Activated T-helper 17 cell treated with anti-CD3 and anti-CD28 coated beads, Interleukin-2, amount 50 U/mL, for 72 hours (primary cell): Measurements from ENCODE around the gene AP3M1. TPM values are rescaled to one million over a fixed set of nuclear protein-coding genes. Genes with fewer than 3 reads are reported as not detected.
A peak's percentile ranks its signal among the peaks of the same experiment; 100 is the strongest.

Experiments
- ATAC-seq: fragments of 150-1000 bp; cut with Tn5 transposase; replicated peaks from 2 replicates; pipeline ENCODE4 v1.10.0; 2021; ENCODE audit warnings: mild to moderate bottlenecking, moderate library complexity
- H3K27ac Mint-ChIP-seq: one replicate; pipeline ENCODE4 v1.8.0; 2022; ENCODE audit warnings: mixed read lengths
- H3K27me3 Mint-ChIP-seq: one replicate; pipeline ENCODE4 v1.8.0; 2022; ENCODE audit warnings: mixed read lengths
- H3K36me3 Mint-ChIP-seq: one replicate; pipeline ENCODE4 v1.8.0; 2022; ENCODE audit warnings: low read depth, mild to moderate bottlenecking, mixed read lengths
- H3K4me1 Mint-ChIP-seq: one replicate; pipeline ENCODE4 v1.8.0; 2022; ENCODE audit warnings: mixed read lengths
- H3K4me3 Mint-ChIP-seq: one replicate; pipeline ENCODE4 v1.8.0; 2022; ENCODE audit warnings: mild to moderate bottlenecking, mixed read lengths
- H3K9me3 Mint-ChIP-seq: one replicate; pipeline ENCODE4 v1.8.0; 2022; ENCODE audit warnings: mixed read lengths
- total RNA-seq, 2 donors: library from RNA; stranded (reverse); gene quantifications; one replicate each; pipeline ENCODE4 v1.2.3, GENCODE V29; 2022

The AP3M1 gene
- total RNA-seq, 2 donors from 2014 or later: 32.5 to 55.0 TPM

DNA sequence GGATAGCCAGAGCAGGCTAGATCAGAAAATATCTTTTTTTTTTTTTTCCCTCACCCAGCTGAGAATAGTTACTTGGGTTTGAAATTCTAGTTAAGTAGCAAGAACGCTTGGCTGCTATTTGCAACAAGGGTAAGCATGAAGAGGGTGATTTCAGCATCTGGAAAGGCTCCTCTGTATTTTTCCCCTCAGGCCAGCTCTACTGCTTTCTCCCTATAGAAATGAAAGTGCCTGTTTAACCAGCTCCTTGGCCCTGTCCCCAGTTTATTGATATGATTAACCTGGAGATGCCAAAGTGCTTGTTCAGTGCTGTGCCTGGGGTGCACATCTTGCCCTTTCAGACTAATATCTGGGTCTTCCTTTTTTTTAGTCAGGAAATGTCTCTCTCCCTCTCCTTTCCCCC is 37.1 kb downstream of the AP3M1 start:
- H3K36me3 Mint-ChIP-seq: peaks cover 99% of the 10 kb centered on the region
- H3K4me1 Mint-ChIP-seq: peaks cover 10% of the 10 kb centered on the region
- H3K27ac Mint-ChIP-seq: peak overlapping the region; percentile 75
- no peaks in the 10 kb centered on the region for H3K9me3 Mint-ChIP-seq
- H3K4me3 Mint-ChIP-seq: no peak overlapping the region
- no peaks in the 10 kb centered on the region for H3K27me3 Mint-ChIP-seq
- ATAC-seq: no peak

DNA sequence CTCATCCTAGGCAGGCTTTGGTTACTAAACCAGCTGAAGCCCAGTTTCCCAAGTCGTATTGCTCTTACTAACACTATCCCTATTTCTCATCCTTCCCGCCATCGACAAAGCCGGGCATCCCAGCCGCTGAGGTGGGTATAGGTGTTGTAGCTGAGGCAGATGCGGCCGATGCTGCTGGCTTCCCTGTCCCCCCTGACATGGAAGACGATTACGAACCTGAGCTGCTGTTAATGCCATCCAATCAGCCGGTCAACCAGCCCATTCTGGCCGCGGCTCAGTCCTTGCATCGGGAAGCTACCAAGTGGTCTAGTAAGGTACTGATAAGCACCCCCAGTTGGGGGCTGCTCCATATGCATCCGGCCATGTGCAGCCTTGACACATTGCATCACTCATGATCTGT is 38.8 kb downstream of the AP3M1 start:
- Mint-ChIP-seq H3K4me3 (no peak overlapping the region), H3K4me1 (peaks cover 16% of the 10 kb centered on the region), H3K9me3 (no peaks in the 10 kb centered on the region), H3K27ac (peak overlapping the region; percentile 78), H3K36me3 (peaks cover 99% of the 10 kb centered on the region), H3K27me3 (no peaks in the 10 kb centered on the region)
- ATAC-seq: no peak

DNA sequence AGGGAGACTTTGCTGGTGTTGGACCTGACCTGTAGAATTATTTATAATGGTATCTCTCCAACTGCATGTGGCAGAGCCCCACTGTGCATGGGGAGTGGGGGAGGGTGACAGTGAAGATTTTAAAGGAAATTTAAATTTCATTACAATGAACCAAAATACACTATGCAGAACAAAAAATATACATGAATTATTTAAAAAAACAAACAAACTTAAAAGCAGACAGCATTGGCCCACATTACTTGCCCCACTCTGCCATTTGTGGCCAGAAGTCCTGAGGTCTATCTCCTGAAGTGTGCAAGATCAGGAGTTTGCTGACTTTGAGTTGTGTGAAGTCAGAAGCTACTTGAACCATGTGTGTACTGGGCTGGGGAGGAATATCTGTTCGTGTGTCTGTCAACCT is 40.5 kb downstream of the AP3M1 start:
- H3K4me1 Mint-ChIP-seq: peaks cover 16% of the 10 kb centered on the region
- ATAC-seq: no peak
- H3K4me3 Mint-ChIP-seq: no peak overlapping the region
- no peaks in the 10 kb centered on the region for H3K9me3 Mint-ChIP-seq
- peaks cover 99% of the 10 kb centered on the region for H3K36me3 Mint-ChIP-seq
- peak overlapping the region; percentile 78 for H3K27ac Mint-ChIP-seq
- H3K27me3 Mint-ChIP-seq: no peaks in the 10 kb centered on the region

DNA sequence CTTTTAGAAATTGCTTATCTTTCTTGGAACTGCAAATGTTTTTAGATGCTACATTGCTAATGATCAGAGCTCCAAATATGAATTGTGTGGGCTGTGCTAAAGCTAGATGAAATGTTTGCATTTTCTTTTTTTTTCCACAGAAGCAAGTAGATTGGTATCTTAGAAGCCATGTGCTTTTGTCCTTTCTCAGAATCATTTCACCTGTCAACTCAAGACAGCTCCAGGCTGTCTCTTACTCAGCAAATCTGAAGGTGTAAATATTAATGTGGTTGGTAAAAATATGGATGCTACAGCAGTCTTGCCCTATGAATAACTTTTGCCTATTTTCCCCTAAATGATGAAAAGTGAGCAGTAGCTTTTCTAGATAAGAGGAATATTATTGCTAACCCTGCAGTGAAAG is 41.2 kb downstream of the AP3M1 start:
- Mint-ChIP-seq H3K4me3 (no peak overlapping the region), H3K4me1 (peaks cover 16% of the 10 kb centered on the region), H3K36me3 (peaks cover 99% of the 10 kb centered on the region), H3K27me3 (no peaks in the 10 kb centered on the region), H3K9me3 (no peaks in the 10 kb centered on the region), H3K27ac (peak overlapping the region; percentile 78)
- ATAC-seq: no peak

DNA sequence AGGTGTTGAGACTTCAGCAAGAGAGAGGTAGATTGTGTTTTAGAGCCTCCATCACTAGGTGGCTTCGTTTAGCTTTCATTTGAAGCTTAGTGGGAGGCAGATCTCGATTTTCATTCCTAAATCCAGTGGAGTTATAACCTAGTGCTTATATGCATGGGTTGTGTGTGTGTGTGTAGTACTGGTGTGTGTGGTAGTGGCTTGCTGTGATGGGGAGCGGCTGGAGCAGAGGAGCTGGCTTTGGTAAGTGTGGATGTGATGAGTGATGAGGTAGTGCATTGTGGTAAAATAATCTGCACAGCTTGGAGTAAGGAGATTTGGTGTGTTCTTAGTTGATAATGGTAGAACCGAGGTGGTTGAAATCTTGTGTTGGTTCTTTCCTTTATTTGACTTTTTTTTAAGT is 43.2 kb downstream of the AP3M1 start:
- no peaks in the 10 kb centered on the region for H3K27me3 Mint-ChIP-seq
- no peak for ATAC-seq
- no peak overlapping the region for H3K4me3 Mint-ChIP-seq
- peaks cover 100% of the 10 kb centered on the region for H3K36me3 Mint-ChIP-seq
- peak overlapping the region; percentile 58 for H3K27ac Mint-ChIP-seq
- peaks cover 11% of the 10 kb centered on the region for H3K4me1 Mint-ChIP-seq
- no peaks in the 10 kb centered on the region for H3K9me3 Mint-ChIP-seq

DNA sequence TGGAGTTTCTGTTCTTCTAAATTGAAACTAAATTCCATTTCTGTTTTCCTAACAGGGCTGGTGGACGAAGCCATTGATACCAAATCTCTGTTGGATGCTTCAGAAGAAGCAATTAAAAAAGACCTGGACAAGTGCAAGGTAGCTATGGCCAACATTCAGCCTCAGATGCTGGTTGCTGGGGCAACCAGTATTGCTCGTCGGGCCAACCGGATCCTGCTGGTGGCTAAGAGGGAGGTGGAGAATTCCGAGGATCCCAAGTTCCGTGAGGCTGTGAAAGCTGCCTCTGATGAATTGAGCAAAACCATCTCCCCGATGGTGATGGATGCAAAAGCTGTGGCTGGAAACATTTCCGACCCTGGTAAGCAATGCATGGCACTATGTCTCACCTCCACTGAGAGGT is 45.6 kb downstream of the AP3M1 start:
- no peak for ATAC-seq
- Mint-ChIP-seq H3K36me3 (peaks cover 100% of the 10 kb centered on the region), H3K27me3 (no peaks in the 10 kb centered on the region), H3K4me3 (no peak overlapping the region), H3K9me3 (no peaks in the 10 kb centered on the region), H3K27ac (no peak overlapping the region), H3K4me1 (peaks cover 11% of the 10 kb centered on the region)

DNA sequence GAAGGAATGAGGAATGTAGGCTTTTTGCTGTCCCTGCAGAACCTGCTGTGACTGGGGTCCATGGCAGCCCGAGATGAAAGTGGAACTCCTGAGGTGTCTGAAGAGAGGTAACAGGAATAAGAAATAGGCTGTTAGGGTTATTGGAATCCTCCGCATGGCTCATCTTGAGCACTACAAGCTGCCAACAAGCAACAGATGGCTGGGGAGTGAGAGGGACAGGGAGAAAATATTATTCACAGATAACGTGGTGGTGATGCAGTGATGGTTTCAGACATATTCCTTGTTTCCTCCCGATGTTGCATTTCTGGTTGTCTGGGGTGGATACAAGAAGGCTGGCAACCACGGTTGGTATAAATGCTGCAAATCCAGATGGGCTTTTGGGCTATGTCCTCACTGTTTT is 46.1 kb downstream of the AP3M1 start:
- H3K9me3 Mint-ChIP-seq: no peaks in the 10 kb centered on the region
- ATAC-seq: no peak
- H3K27me3 Mint-ChIP-seq: no peaks in the 10 kb centered on the region
- H3K4me1 Mint-ChIP-seq: peaks cover 7% of the 10 kb centered on the region
- peaks cover 99% of the 10 kb centered on the region for H3K36me3 Mint-ChIP-seq
- H3K27ac Mint-ChIP-seq: peak overlapping the region; percentile 51
- no peak overlapping the region for H3K4me3 Mint-ChIP-seq

DNA sequence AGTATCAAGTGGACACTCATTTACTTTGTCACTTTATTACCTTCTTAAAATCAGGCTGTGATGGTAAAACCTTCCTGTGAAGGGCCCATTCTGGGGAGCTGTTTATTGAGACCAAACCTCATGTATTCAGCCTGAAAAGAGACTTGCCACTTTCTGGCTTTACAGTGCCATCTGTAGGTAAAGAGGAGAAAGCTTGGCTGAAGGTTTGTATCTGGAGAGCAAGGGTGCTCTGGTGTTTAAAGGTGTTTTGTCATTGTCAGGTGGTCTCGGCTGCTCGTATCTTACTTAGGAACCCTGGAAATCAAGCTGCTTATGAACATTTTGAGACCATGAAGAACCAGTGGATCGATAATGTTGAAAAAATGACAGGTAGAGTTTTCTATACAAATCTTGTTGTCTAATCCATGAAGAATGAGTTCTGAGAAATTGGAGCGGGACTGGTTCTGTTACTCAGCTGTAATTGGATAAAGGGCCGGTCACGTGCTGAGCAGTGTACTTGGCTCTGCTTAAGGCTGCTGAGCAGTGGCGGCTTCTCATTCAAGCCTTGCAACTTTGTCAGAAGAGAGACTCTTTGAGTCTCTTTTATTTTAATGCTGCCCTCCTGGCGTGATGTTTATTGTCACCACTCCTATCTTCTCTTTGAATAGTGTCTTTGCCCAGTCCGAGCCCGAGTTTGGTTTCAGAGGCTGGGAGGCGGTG is 46.9 kb downstream of the AP3M1 start:
- H3K4me1 Mint-ChIP-seq: peaks cover 6% of the 10 kb centered on the region
- H3K27ac Mint-ChIP-seq: peak overlapping the region; percentile 51

DNA sequence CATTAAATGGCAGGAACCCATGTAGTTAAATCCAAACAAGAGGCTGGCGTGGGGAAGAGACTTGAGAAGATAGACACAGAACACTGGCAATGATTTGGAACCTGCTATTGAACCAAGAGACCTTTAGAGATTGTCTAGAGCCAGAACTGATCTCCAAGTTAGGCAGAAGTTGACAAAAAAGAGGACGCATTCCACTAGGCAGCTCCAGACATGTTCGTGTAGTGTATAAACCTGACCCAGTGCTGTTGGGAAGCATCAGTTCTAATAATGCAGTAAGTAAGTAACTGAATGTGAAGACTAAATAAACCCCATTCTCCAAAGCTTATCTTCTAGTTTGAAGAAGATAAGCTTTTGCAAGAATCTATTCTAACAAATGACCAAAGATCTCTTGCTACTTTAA is 50.8 kb downstream of the AP3M1 start:
- no peaks in the 10 kb centered on the region for H3K27me3 Mint-ChIP-seq
- peaks cover 93% of the 10 kb centered on the region for H3K36me3 Mint-ChIP-seq
- no peaks in the 10 kb centered on the region for H3K9me3 Mint-ChIP-seq
- no peak for ATAC-seq
- H3K4me1 Mint-ChIP-seq: peaks cover 4% of the 10 kb centered on the region
- H3K4me3 Mint-ChIP-seq: no peak overlapping the region
- H3K27ac Mint-ChIP-seq: peak overlapping the region; percentile 65

More for the DNA sequence above, 46.9 kb downstream of the AP3M1 start:
- Mint-ChIP-seq H3K36me3 (peaks cover 99% of the 10 kb centered on the region), H3K4me3 (no peak overlapping the region), H3K27me3 (no peaks in the 10 kb centered on the region), H3K9me3 (no peaks in the 10 kb centered on the region)
- no peak for ATAC-seq

DNA sequence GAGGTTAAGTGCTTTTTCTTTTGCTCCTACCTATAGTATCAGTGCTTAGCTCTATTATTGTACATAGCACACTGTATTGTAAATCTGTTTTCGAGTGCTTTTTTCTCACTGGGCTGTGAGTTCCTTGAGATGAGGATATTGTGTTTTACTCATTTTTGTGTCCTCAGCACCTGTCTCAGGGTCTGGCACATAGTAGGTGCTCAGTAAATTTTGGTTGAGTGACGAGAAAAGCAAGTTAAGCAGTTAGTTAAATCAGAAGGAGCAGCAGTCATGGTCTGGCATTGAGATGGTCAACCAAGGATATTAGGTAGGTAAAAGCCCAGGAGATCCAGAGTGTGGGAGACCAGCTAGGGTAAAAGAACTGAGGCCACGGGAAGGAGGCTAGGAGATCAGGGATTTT is 51.2 kb downstream of the AP3M1 start:
- peaks cover 93% of the 10 kb centered on the region for H3K36me3 Mint-ChIP-seq
- peaks cover 4% of the 10 kb centered on the region for H3K4me1 Mint-ChIP-seq
- no peaks in the 10 kb centered on the region for H3K9me3 Mint-ChIP-seq
- H3K4me3 Mint-ChIP-seq: no peak overlapping the region
- H3K27me3 Mint-ChIP-seq: no peaks in the 10 kb centered on the region
- H3K27ac Mint-ChIP-seq: peak overlapping the region; percentile 65
- no peak for ATAC-seq

DNA sequence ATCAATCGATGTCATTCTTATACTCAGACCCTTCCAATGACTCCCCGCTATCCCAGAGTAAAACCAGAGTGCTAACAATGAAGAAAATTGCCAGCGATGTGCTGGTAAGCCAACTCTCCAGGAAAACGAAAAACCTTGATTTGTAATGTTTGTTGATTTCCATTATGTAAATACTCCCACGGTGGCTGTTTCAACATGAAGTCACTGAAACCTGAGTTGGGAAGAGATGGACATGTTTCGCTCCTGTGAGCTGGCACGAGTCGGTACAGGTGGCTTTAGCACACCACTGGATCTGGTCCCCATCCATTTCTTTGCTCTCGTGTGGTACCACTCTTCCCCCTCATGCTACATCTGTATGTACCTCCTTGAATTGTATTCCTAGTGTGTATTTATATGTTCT is 52.9 kb downstream of the AP3M1 start:
- no peak for ATAC-seq
- Mint-ChIP-seq H3K4me3 (no peak overlapping the region), H3K36me3 (peaks cover 93% of the 10 kb centered on the region), H3K27me3 (no peaks in the 10 kb centered on the region), H3K27ac (peak overlapping the region; percentile 18), H3K9me3 (no peaks in the 10 kb centered on the region), H3K4me1 (peaks cover 4% of the 10 kb centered on the region)

DNA sequence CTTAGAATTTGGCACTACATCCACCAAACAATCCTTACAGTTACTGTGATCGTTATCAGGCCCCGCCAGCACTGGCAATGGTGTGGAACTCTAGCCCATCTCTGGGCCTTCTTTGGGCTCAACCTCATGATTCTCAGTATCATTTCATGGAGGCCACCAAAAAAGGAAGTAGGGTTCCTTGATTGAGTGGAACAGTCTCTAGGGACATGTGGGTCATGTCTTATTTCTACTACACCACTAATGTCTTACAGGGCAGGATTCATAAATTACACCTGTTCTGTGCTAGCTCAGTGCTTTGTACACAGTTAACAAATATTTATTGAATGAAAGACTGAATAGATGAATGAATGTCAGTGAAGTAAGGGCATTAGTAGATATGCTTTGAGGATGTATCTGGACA is 53.9 kb downstream of the AP3M1 start:
- Mint-ChIP-seq H3K4me1 (peaks cover 4% of the 10 kb centered on the region), H3K4me3 (no peak overlapping the region), H3K27me3 (no peaks in the 10 kb centered on the region), H3K9me3 (no peaks in the 10 kb centered on the region), H3K27ac (peak overlapping the region; percentile 18), H3K36me3 (peaks cover 93% of the 10 kb centered on the region)
- no peak for ATAC-seq

DNA sequence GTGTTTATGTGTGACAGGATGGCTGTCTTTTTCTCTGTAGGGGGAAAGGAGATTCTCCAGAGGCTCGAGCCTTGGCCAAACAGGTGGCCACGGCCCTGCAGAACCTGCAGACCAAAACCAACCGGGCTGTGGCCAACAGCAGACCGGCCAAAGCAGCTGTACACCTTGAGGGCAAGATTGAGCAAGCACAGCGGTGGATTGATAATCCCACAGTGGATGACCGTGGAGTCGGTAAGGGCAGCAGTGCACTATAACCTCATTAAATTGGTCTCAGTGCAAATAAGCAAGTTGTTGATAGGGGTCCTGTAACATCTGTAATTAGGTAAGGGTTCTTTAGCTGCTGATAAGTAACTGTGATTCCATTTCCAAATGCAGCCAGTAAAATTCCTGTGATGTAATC is 56.4 kb downstream of the AP3M1 start:
- ATAC-seq: no peak
- Mint-ChIP-seq H3K36me3 (peaks cover 90% of the 10 kb centered on the region), H3K9me3 (no peaks in the 10 kb centered on the region), H3K4me3 (no peak overlapping the region), H3K27me3 (no peaks in the 10 kb centered on the region), H3K4me1 (peaks cover 4% of the 10 kb centered on the region), H3K27ac (peak overlapping the region; percentile 58)

DNA sequence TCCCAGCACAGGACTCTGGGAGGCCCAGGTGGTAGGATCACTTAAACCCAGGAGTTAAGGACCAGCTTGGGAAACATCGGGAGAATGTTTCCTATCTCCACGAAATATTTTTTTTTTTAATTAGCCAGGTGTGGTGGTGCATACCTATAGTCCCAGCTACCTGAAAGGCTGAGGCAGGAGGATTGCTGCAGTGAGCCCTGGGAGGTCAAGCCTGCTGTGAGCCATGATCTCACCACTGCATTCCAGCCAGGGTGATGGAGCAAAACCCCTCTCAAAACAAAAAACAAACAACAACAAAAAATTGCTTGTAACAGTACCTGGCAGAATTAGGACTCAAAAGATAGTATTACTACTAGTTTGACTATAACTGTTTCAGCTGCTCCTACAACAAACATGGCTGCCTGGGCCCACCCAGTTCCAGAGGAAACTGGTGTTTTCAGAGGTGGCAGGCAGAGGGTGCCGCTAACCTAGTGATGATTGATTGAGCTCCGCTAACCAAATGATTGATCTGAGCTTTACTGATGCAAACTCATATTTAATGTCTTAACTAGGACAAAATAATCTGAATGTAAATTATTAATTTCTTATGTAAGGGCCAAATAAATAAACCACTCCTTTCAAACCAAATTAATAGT is 57.0 kb downstream of the AP3M1 start:
- peak overlapping the region; percentile 58 for H3K27ac Mint-ChIP-seq
- H3K4me1 Mint-ChIP-seq: peaks cover 4% of the 10 kb centered on the region
- H3K27me3 Mint-ChIP-seq: no peaks in the 10 kb centered on the region
- no peak for ATAC-seq
- peaks cover 90% of the 10 kb centered on the region for H3K36me3 Mint-ChIP-seq
- no peaks in the 10 kb centered on the region for H3K9me3 Mint-ChIP-seq
- H3K4me3 Mint-ChIP-seq: no peak overlapping the region

DNA sequence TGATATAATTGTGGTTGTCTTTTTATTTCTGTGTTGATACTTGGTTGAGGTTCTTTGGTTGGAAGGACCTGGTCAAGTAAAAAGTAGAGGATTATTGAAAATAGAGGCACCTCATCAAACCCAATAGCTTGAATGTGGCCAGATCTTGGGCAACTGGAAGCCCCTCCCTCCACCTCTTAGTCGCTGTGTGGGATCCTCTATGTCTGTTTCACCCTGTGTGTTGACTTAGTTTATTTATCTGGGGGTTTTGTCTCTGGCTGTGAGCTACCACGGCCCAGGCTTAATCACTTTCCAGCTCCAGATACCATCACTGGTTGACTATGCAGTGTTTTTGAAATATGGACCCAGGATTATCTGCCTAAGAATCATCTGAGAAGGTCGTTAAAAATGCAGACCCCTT is 58.3 kb downstream of the AP3M1 start:
- peak; percentile 35 for ATAC-seq
- Mint-ChIP-seq H3K9me3 (no peaks in the 10 kb centered on the region), H3K4me1 (peaks cover 4% of the 10 kb centered on the region), H3K36me3 (peaks cover 85% of the 10 kb centered on the region), H3K27me3 (no peaks in the 10 kb centered on the region), H3K27ac (peak overlapping the region; percentile 65), H3K4me3 (no peak overlapping the region)
